GM12878 (cell line): Measurements from ENCODE around the gene FGGY. TPM values are rescaled to one million over a fixed set of nuclear protein-coding genes. Genes with fewer than 3 reads are reported as not detected.

ENCODE experiments used
- ATAC-seq: fragments of 200-7000 bp; cut with Tn5 transposase; 3 replicates; pipeline ENCODE4 v1.9.1; 2020; ENCODE audit warnings: mild to moderate bottlenecking, moderate library complexity
- BruUV-seq: library from RNA; stranded (reverse); fragments of 400-500 nt; replicated peaks from 2 replicates; lab custom pipeline; 2021; lab: Mats Ljungman, UMichigan
- CTCF ChIA-PET: fragments of 300-600 bp; sonication (Branson Sonifier 250); formaldehyde crosslinking; extraction: SDS; loops from one replicate; lab custom pipeline; 2021; ENCODE audit warnings: inconsistent platforms; lab: Yijun Ruan, JAX
- POLR2A ChIA-PET: fragments of 350-600 bp; formaldehyde crosslinking; extraction: SDS; loops from one replicate; lab custom pipeline; 2021; ENCODE audit warnings: inconsistent platforms; lab: Charles Lee
- RAD21 ChIA-PET: fragments of 300-600 bp; sonication (Branson Sonifier 250); formaldehyde crosslinking; loops from one replicate; lab custom pipeline; 2023; ENCODE audit warnings: antibody characterized with exemption; ENCODE audit not compliant: unreplicated experiment; lab: Charles Lee
- SMC1A ChIA-PET: fragments of 300-600 bp; sonication (Branson Sonifier 250); formaldehyde crosslinking; loops from one replicate; lab custom pipeline; 2023; ENCODE audit not compliant: unreplicated experiment, uncharacterized antibody; lab: Charles Lee
- DNase-seq: peaks from one replicate; pipeline ENCODE4 v3.0.0-alpha.2; 2011; ENCODE audit warnings: low read depth, low spot score
- FAIRE-seq: peaks from 3 replicates; lab custom pipeline; 2011; peaks lifted over from hg19 to GRCh38; lab: Jason Lieb, UNC
- H2AFZ ChIP-seq: 2 replicates; pipeline ENCODE4 v1.6.0; 2011; ENCODE audit warnings: low read depth, low read length, control low read depth; ENCODE audit not compliant: control insufficient read depth
- H3K27ac ChIP-seq: 2 replicates; pipeline ENCODE4 v1.5.1; 2011; ENCODE audit warnings: control low read depth; ENCODE audit not compliant: control insufficient read depth, insufficient read depth
- H3K27me3 ChIP-seq, 2 experiments: replicated peaks in 1 of 2; 2 replicates each; pipeline versions ENCODE4 v1.6.0 to v1.6.1; 2011; ENCODE audit warnings: low read length in 1 of 2; ENCODE audit not compliant: control insufficient read depth in 2 of 2, insufficient read depth in 2 of 2
- H3K36me3 ChIP-seq, 2 experiments: 2 replicates each; pipeline ENCODE4 v1.5.1; 2011; ENCODE audit warnings: low read length in 1 of 2; ENCODE audit not compliant: control insufficient read depth in 2 of 2, insufficient read depth in 2 of 2
- H3K4me1 ChIP-seq: 2 replicates; pipeline ENCODE4 v1.6.1; 2011; ENCODE audit warnings: mild to moderate bottlenecking, low read length, moderate library complexity, mixed read lengths; ENCODE audit not compliant: control insufficient read depth, insufficient read depth
- H3K4me2 ChIP-seq: 2 replicates; pipeline ENCODE4 v1.6.0; 2011; ENCODE audit warnings: control low read depth; ENCODE audit not compliant: control insufficient read depth, insufficient read depth
- H3K4me3 ChIP-seq: fragments of 200-600 bp; sonication (generic); 2 replicates; pipeline ENCODE4 v1.5.1; 2016
- H3K79me2 ChIP-seq: 2 replicates; pipeline ENCODE4 v1.6.0; 2011; ENCODE audit warnings: low read length; ENCODE audit not compliant: control insufficient read depth, insufficient read depth
- H3K9ac ChIP-seq: 2 replicates; pipeline ENCODE4 v1.8.0; 2011; ENCODE audit warnings: low read length, control low read depth, mixed read lengths; ENCODE audit not compliant: control insufficient read depth, insufficient read depth
- H3K9me3 ChIP-seq: replicated peaks from 3 replicates; pipeline ENCODE4 v1.5.1; 2011; ENCODE audit warnings: mild to moderate bottlenecking, low read length; ENCODE audit not compliant: control insufficient read depth, insufficient read depth
- H4K20me1 ChIP-seq: 2 replicates; pipeline ENCODE4 v1.6.0; 2011; ENCODE audit not compliant: control insufficient read depth, insufficient read depth
- BACH1 ChIP-seq: fragments of 450-650 bp; IDR thresholded peaks from 2 replicates; pipeline ENCODE4 v1.6.1; 2017; ENCODE audit warnings: mild to moderate bottlenecking, borderline replicate concordance
- CEBPB ChIP-seq, 2 experiments: fragments of 150-350 bp in 1 of 2; IDR thresholded peaks; 2 replicates each; pipeline ENCODE4 v1.6.1; 2012 to 2014; ENCODE audit warnings: low read depth in 2 of 2, low read length in 2 of 2, borderline replicate concordance in 1 of 2, inconsistent platforms in 1 of 2
- FOXK2 ChIP-seq: fragments of 450-650 bp; IDR thresholded peaks from 2 replicates; pipeline ENCODE4 v1.6.1; 2017; ENCODE audit warnings: mild to moderate bottlenecking, moderate library complexity
- RUNX3 ChIP-seq: IDR thresholded peaks from 2 replicates; pipeline ENCODE4 v1.6.1; 2012; ENCODE audit warnings: low read length, inconsistent platforms
- TARDBP ChIP-seq: IDR thresholded peaks from 2 replicates; pipeline ENCODE4 v1.6.1; 2016; ENCODE audit warnings: borderline replicate concordance
- ZNF622 ChIP-seq: fragments of 450-650 bp; IDR thresholded peaks from 2 replicates; pipeline ENCODE4 v1.6.1; 2017; ENCODE audit warnings: mild to moderate bottlenecking, inconsistent platforms
- WGBS: methylation state at CpG from one replicate; pipeline ENCODE4 v1.1.6; 2016; ENCODE audit warnings: low lambda C conversion rate; ENCODE audit not compliant: insufficient replicate concordance, insufficient coverage; ENCODE audit errors: missing lambda C conversion rate; 5-methylcytosine and 5-hydroxymethylcytosine counted together
- in situ Hi-C: fragments of 300-500 bp; cut with MboI; formaldehyde crosslinking; loops from 9 replicates; pipeline ENCODE4 v1.14.3; 2018; ENCODE audit warnings: mixed read lengths
- intact Hi-C: fragments of 100-400 bp; cut with micrococcal nuclease; formaldehyde crosslinking; loops from one replicate; pipeline ENCODE4 v1.14.2; 2022; ENCODE audit not compliant: unreplicated experiment
- polyA plus RNA-seq, 11 experiments: library from polyadenylated mRNA; depleted of rRNA in 4 of 11; unstranded in 6 of 11; stranded (reverse) in 5 of 11; fragments of >200 nt; fragmentation: Nextera tagmentation in 4 of 11; fragmentation: Illumina TruSeq in 1 of 11; extraction: Ambion mirVana in 4 of 11; extraction: Trizol in 1 of 11; gene quantifications; 1 replicate in 1 of 11; 2 replicates in 10 of 11; pipeline versions ENCODE4 v1.2.1 to v1.2.3, GENCODE V29; 2011 to 2016; ENCODE audit warnings: inconsistent platforms in 2 of 11, missing spikeins in 2 of 11, low read depth in 1 of 11
- total RNA-seq, 4 experiments: library from RNA; depleted of rRNA in 3 of 4; stranded (reverse); fragments of >200 nt in 3 of 4; fragmentation: Illumina TruSeq in 1 of 4; extraction: Trizol in 1 of 4; gene quantifications; 2 replicates each; pipeline versions ENCODE4 v1.2.1 to v1.2.3, GENCODE V29; 2013 to 2021
- TF ChIP-seq, protein P1 (sequence below): fragments of 450-650 bp; IDR thresholded peaks from 2 replicates; pipeline ENCODE4 v1.6.1; 2017; ENCODE audit warnings: mild to moderate bottlenecking
- TF ChIP-seq, protein P2 (sequence below): fragments of 450-650 bp; IDR thresholded peaks from 2 replicates; pipeline ENCODE4 v1.6.1; 2018; ENCODE audit warnings: mild to moderate bottlenecking, low read depth, moderate library complexity; ENCODE audit not compliant: partially characterized antibody
- TF ChIP-seq, protein P3 (sequence below): fragments of 450-650 bp; IDR thresholded peaks from 2 replicates; pipeline ENCODE4 v1.6.1; 2016; ENCODE audit warnings: mild to moderate bottlenecking
- TF ChIP-seq, protein P4 (sequence below): fragments of 450-650 bp; IDR thresholded peaks from 2 replicates; pipeline ENCODE4 v1.6.1; 2018; ENCODE audit warnings: borderline replicate concordance, mild to moderate bottlenecking; ENCODE audit not compliant: partially characterized antibody
- TF ChIP-seq, protein P5 (sequence below): fragments of 450-650 bp; IDR thresholded peaks from 2 replicates; pipeline ENCODE4 v1.6.1; 2017; ENCODE audit warnings: low read depth, mild to moderate bottlenecking, moderate library complexity

The FGGY gene
- total and polyA plus RNA-seq, 10 of the 15 experiments (the other 5 are each of a cell fraction or from before 2014, with no cell fraction given), result 6.2 to 11.9 (median 7.5) TPM

DNA sequence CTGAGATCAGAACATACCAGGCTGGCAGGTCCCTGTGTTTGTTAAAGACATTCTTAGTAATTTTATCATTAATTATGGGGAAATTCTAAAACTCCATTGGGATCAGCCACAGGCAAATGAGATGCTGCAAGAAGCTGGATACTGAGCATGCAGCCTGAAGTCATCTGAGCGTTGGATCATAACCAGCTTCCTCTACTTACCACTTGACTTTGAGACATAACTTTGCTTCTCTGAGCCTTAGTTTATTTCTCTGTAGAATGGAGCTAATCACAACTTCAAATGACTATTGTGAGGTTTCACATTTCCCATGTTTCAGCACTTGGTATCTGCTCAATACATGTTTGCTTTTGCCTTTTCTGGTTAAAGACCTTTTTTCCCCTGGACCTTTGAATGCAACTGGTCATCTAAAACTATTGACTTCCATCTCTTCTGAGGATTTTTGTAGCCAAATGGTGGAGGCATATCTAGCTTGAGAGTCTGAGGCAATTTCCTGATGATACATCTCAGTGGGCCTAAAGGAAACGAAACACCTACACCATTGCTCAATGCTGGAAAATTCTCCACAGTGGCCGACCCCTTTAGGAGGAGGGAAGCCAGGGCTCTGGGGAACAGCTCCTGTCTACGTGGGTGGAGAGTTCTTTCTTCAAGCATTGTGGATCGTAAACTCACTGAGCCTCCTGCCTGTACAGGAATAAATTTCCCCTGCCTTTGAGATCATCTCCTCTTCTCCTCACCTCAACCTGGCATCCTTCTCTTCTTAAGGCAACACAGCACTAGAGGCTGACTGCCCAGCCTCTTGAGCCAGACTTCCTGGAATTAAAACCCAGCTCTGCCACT, 408.8 kb downstream of the FGGY start:
- Histone ChIP-seq H3K79me2 (no peaks in the 10 kb centered on the region), H3K27ac (no peak overlapping the region), H3K4me3 (no peak overlapping the region), H3K4me2 (no peak overlapping the region), H3K9me3 (no peaks in the 10 kb centered on the region), H3K9ac (no peak overlapping the region), H4K20me1 (no peaks in the 10 kb centered on the region), H3K36me3 (no peaks in the 10 kb centered on the region), H3K4me1 (no peaks in the 10 kb centered on the region), H2AFZ (no peak overlapping the region), H3K27me3 (no peaks in the 10 kb centered on the region)
- in situ Hi-C loops, result loop anchor here (25.0 kb wide), 1 partner anchor 968 kb away; no protein-coding TSS in a partner anchor
- ChIA-PET SMC1A (interaction anchor here (0.6 to 1.9 kb wide), 5 partner anchors 13 to 917 kb away, joined by 3 to 7 read pairs (median 3); no protein-coding TSS in a partner anchor), POLR2A (no interaction called here), RAD21 (interaction anchor here (1.3 to 1.6 kb wide), 2 partner anchors 10 to 54 kb away, joined by 3 to 8 read pairs; no protein-coding TSS in a partner anchor), CTCF (interaction anchor here (0.6 to 3.6 kb wide), 5 partner anchors 53 to 1740 kb away, joined by 3 to 13 read pairs (median 3); no protein-coding TSS in a partner anchor)
- WGBS, result 47% methylated on average over 5 of the region's 5 CpGs
- DNase-seq, result no peak
- no peak for ATAC-seq
- intact Hi-C loops, result no loop called here
- FAIRE-seq, result no peak
- no TSS peak for BruUV-seq
- TF ChIP-seq ZNF622 (no peak), FOXK2 (no peak), RUNX3 (no peak), TARDBP (no peak), CEBPB (IDR thresholded peaks at IDR 0.05; ENCODE audit: borderline replicate concordance in 1 of 2, low read depth in 2 of 2, low read length in 2 of 2) (no peak), BACH1 (no peak)
- TF ChIP-seq, protein P1, sequence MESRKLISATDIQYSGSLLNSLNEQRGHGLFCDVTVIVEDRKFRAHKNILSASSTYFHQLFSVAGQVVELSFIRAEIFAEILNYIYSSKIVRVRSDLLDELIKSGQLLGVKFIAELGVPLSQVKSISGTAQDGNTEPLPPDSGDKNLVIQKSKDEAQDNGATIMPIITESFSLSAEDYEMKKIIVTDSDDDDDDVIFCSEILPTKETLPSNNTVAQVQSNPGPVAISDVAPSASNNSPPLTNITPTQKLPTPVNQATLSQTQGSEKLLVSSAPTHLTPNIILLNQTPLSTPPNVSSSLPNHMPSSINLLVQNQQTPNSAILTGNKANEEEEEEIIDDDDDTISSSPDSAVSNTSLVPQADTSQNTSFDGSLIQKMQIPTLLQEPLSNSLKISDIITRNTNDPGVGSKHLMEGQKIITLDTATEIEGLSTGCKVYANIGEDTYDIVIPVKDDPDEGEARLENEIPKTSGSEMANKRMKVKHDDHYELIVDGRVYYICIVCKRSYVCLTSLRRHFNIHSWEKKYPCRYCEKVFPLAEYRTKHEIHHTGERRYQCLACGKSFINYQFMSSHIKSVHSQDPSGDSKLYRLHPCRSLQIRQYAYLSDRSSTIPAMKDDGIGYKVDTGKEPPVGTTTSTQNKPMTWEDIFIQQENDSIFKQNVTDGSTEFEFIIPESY, result no peak
- TF ChIP-seq, protein P2, sequence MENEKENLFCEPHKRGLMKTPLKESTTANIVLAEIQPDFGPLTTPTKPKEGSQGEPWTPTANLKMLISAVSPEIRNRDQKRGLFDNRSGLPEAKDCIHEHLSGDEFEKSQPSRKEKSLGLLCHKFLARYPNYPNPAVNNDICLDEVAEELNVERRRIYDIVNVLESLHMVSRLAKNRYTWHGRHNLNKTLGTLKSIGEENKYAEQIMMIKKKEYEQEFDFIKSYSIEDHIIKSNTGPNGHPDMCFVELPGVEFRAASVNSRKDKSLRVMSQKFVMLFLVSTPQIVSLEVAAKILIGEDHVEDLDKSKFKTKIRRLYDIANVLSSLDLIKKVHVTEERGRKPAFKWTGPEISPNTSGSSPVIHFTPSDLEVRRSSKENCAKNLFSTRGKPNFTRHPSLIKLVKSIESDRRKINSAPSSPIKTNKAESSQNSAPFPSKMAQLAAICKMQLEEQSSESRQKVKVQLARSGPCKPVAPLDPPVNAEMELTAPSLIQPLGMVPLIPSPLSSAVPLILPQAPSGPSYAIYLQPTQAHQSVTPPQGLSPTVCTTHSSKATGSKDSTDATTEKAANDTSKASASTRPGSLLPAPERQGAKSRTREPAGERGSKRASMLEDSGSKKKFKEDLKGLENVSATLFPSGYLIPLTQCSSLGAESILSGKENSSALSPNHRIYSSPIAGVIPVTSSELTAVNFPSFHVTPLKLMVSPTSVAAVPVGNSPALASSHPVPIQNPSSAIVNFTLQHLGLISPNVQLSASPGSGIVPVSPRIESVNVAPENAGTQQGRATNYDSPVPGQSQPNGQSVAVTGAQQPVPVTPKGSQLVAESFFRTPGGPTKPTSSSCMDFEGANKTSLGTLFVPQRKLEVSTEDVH, result no peak
- TF ChIP-seq, protein P3, sequence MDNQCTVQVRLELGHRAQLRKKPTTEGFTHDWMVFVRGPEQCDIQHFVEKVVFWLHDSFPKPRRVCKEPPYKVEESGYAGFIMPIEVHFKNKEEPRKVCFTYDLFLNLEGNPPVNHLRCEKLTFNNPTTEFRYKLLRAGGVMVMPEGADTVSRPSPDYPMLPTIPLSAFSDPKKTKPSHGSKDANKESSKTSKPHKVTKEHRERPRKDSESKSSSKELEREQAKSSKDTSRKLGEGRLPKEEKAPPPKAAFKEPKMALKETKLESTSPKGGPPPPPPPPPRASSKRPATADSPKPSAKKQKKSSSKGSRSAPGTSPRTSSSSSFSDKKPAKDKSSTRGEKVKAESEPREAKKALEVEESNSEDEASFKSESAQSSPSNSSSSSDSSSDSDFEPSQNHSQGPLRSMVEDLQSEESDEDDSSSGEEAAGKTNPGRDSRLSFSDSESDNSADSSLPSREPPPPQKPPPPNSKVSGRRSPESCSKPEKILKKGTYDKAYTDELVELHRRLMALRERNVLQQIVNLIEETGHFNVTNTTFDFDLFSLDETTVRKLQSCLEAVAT, result no peak
- TF ChIP-seq, protein P4, sequence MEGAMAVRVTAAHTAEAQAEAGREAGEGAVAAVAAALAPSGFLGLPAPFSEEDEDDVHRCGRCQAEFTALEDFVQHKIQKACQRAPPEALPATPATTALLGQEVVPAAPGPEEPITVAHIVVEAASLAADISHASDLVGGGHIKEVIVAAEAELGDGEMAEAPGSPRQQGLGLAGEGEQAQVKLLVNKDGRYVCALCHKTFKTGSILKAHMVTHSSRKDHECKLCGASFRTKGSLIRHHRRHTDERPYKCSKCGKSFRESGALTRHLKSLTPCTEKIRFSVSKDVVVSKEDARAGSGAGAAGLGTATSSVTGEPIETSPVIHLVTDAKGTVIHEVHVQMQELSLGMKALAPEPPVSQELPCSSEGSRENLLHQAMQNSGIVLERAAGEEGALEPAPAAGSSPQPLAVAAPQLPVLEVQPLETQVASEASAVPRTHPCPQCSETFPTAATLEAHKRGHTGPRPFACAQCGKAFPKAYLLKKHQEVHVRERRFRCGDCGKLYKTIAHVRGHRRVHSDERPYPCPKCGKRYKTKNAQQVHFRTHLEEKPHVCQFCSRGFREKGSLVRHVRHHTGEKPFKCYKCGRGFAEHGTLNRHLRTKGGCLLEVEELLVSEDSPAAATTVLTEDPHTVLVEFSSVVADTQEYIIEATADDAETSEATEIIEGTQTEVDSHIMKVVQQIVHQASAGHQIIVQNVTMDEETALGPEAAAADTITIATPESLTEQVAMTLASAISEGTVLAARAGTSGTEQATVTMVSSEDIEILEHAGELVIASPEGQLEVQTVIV, result no peak
- TF ChIP-seq, protein P5, sequence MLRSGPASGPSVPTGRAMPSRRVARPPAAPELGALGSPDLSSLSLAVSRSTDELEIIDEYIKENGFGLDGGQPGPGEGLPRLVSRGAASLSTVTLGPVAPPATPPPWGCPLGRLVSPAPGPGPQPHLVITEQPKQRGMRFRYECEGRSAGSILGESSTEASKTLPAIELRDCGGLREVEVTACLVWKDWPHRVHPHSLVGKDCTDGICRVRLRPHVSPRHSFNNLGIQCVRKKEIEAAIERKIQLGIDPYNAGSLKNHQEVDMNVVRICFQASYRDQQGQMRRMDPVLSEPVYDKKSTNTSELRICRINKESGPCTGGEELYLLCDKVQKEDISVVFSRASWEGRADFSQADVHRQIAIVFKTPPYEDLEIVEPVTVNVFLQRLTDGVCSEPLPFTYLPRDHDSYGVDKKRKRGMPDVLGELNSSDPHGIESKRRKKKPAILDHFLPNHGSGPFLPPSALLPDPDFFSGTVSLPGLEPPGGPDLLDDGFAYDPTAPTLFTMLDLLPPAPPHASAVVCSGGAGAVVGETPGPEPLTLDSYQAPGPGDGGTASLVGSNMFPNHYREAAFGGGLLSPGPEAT, result no peak
